Activated CD8-positive, alpha-beta memory T cell treated with anti-CD3 and anti-CD28 coated beads, Interleukin-2, amount 50 U/mL, for 1 hour (primary cell): ENCODE measurements around the gene CCDC92.

ENCODE experiments used
- DNase-seq: peaks from one replicate; pipeline ENCODE4 v3.0.0-alpha.2; 2020; ENCODE audit errors: extremely low read depth

Gene CCDC92

GRCh38 chr12:123889848-123890535 lies 82.6 kb downstream of the CCDC92 start:
- DNase-seq = no peak

- DNase-seq = no peak
These were observed 83.6 kb downstream of the CCDC92 start for GRCh38 chr12:123888989-123889388.

- no peak for DNase-seq
These were observed 85.6 kb downstream of the CCDC92 start for GRCh38 chr12:123886931-123887582.

GRCh38 chr12:123886258-123886657 lies 86.4 kb downstream of the CCDC92 start:
- DNase-seq = no peak
